ENCODE data around the gene GABRP. TPM values are rescaled to one million over a fixed set of nuclear protein-coding genes. Genes with fewer than 3 reads are reported as not detected.

Gene GABRP
- polyA plus RNA-seq, 2 of the 4 experiments (the other 2 are of a cell fraction), result not detected

GRCh38 chr5:170811719-170812118 lies 28.2 kb downstream of the GABRP start:
- FAIRE-seq (no peak), ATAC-seq (no peak), DNase-seq (ENCODE audit: low read depth in 1 of 2, low spot score in 1 of 2) (no peak)
- ChIA-PET CTCF (interaction anchor here (1.0 to 3.3 kb wide), 2 partner anchors 9 to 540 kb away, joined by 3 to 16 read pairs; no protein-coding TSS in a partner anchor), POLR2A (no interaction called here)
- Histone ChIP-seq H3K4me1 (no peaks in the 10 kb centered on the region), H3K4me3 (no peak overlapping the region), H3K9me3 (no peaks in the 10 kb centered on the region), H3K4me2 (no peak overlapping the region), H3K27ac (no peak overlapping the region)
- 67% methylated on average over 4 of the region's 4 CpGs for WGBS (ENCODE audit: missing lambda C conversion rate)
- TF ChIP-seq REST (IDR thresholded peaks at IDR 0.05), result no peak
- peak; percentile 86 for TF ChIP-seq MAFK (IDR thresholded peaks at IDR 0.05; ENCODE audit: partially characterized antibody)

- Histone ChIP-seq H3K4me2 (no peak overlapping the region), H3K4me3 (no peak overlapping the region), H3K9me3 (no peaks in the 10 kb centered on the region), H3K27ac (no peak overlapping the region), H3K4me1 (no peaks in the 10 kb centered on the region)
- FAIRE-seq, result no peak
- 62% methylated on average over 5 of the region's 5 CpGs for WGBS (ENCODE audit: missing lambda C conversion rate)
- DNase-seq (ENCODE audit: low read depth in 1 of 2, low spot score in 1 of 2), result no peak
- TF ChIP-seq CHD2 (IDR thresholded peaks at IDR 0.05; ENCODE audit: low read length, partially characterized antibody) (no peak), ELK1 (IDR thresholded peaks at IDR 0.05; ENCODE audit: low read depth, low read length) (no peak), GATA3 (IDR thresholded peaks at IDR 0.05; ENCODE audit: borderline replicate concordance) (no peak), HOXB13 (CRISPR knock-in tag; IDR thresholded peaks at IDR 0.05; ENCODE audit: low read depth) (no peak), CBX8 (IDR thresholded peaks at IDR 0.05) (no peak), HOXB5 (CRISPR knock-in tag; IDR thresholded peaks at IDR 0.05) (no peak), RFX5 (IDR thresholded peaks at IDR 0.05) (no peak), PHF8 (IDR thresholded peaks at IDR 0.05; ENCODE audit: borderline replicate concordance, low read depth) (no peak), EHF (CRISPR knock-in tag; IDR thresholded peaks at IDR 0.05) (no peak), ZSCAN20 (CRISPR knock-in tag; IDR thresholded peaks at IDR 0.05) (no peak), RCOR1 (IDR thresholded peaks at IDR 0.05; ENCODE audit: low read depth, low read length) (no peak), MAFK (IDR thresholded peaks at IDR 0.05; ENCODE audit: partially characterized antibody) (no peak), RARB (CRISPR knock-in tag; IDR thresholded peaks at IDR 0.05) (no peak), KDM1A (IDR thresholded peaks at IDR 0.05; ENCODE audit: low read depth) (no peak), NPAS2 (CRISPR knock-in tag; IDR thresholded peaks at IDR 0.05; ENCODE audit: borderline replicate concordance) (no peak), SREBF2 (IDR thresholded peaks at IDR 0.05) (no peak), ZFP36 (IDR thresholded peaks at IDR 0.05; ENCODE audit: borderline replicate concordance, partially characterized antibody) (no peak), ESRRA (IDR thresholded peaks at IDR 0.05; ENCODE audit: borderline replicate concordance, low read length) (no peak), CEBPB (IDR thresholded peaks at IDR 0.05) (no peak), HEYL (CRISPR knock-in tag; IDR thresholded peaks at IDR 0.05) (no peak)
- ChIA-PET CTCF (interaction anchor here (1.0 to 1.4 kb wide), 4 partner anchors 511 to 529 kb away, joined by 3 to 6 read pairs (median 4); no protein-coding TSS in a partner anchor), POLR2A (no interaction called here)
- no peak for ATAC-seq
Measured at GRCh38 chr5:170813231-170813630, 29.7 kb downstream of the GABRP start.

- ATAC-seq (no peak), FAIRE-seq (no peak), DNase-seq (ENCODE audit: low read depth in 1 of 2, low spot score in 1 of 2) (no peak)
- Histone ChIP-seq H3K9me3 (no peaks in the 10 kb centered on the region), H3K4me2 (no peak overlapping the region), H3K27ac (no peak overlapping the region), H3K4me1 (no peaks in the 10 kb centered on the region), H3K4me3 (no peak overlapping the region)
- ChIA-PET CTCF (interaction anchor here (1.0 kb wide), 1 partner anchor 26 kb away, joined by 3 read pairs; no protein-coding TSS in a partner anchor), POLR2A (no interaction called here)
- WGBS (ENCODE audit: missing lambda C conversion rate), result 6% methylated on average over 3 of the region's 3 CpGs
- TF ChIP-seq EP300 (IDR thresholded peaks at IDR 0.05), result no peak
- no peak for TF ChIP-seq MYC (IDR thresholded peaks at IDR 0.05; ENCODE audit: borderline replicate concordance, low read length)
- no peak for TF ChIP-seq EHF (CRISPR knock-in tag; IDR thresholded peaks at IDR 0.05)
- TF ChIP-seq RNF2 (IDR thresholded peaks at IDR 0.05; ENCODE audit: borderline replicate concordance, low read depth), result no peak
- no peak for TF ChIP-seq ZC3H11A (IDR thresholded peaks at IDR 0.05)
- TF ChIP-seq KDM5A (IDR thresholded peaks at IDR 0.05), result no peak
Measured at GRCh38 chr5:170817195-170817594, 33.7 kb downstream of the GABRP start.
